Testis (tissue), 2 donors: ENCODE measurements around the gene C2orf81.

Source experiments
- CTCF ChIP-seq, 3 experiments: fragments of 450-650 bp in 2 of 3; fragments of 200-600 bp in 1 of 3; sonication (generic) in 1 of 3; IDR thresholded peaks; one replicate each; pipeline ENCODE4 v1.5.1; 2016 to 2019; ENCODE audit warnings: antibody characterized with exemption in 3 of 3, mild to moderate bottlenecking in 2 of 3, moderate library complexity in 1 of 3
- POLR2A ChIP-seq: fragments of 450-650 bp; IDR thresholded peaks from one replicate; pipeline ENCODE4 v1.6.1; 2017; ENCODE audit warnings: antibody characterized with exemption, mild to moderate bottlenecking, moderate library complexity

GRCh38 chr2:74457549-74458131 is 36.2 kb upstream of the C2orf81 start:
- TF ChIP-seq CTCF (IDR thresholded peaks at IDR 0.05) = no peak
- TF ChIP-seq POLR2A = peak; percentile 85
